Astrocyte (in vitro differentiated cells and primary cell): Measurements from ENCODE around the gene ACSM3.

Experiments
- EZH2 ChIP-seq: IDR thresholded peaks from 2 replicates; pipeline ENCODE4 v1.6.1; 2012; ENCODE audit warnings: mild to moderate bottlenecking, low read length, inconsistent platforms; ENCODE audit not compliant: insufficient read depth
- TF ChIP-seq, protein P1 (sequence below): IDR thresholded peaks from 2 replicates; pipeline ENCODE4 v1.5.1; 2011; ENCODE audit warnings: low read depth, mild to moderate bottlenecking, inconsistent platforms, low read length, moderate library complexity; ENCODE audit not compliant: insufficient read depth

DNA sequence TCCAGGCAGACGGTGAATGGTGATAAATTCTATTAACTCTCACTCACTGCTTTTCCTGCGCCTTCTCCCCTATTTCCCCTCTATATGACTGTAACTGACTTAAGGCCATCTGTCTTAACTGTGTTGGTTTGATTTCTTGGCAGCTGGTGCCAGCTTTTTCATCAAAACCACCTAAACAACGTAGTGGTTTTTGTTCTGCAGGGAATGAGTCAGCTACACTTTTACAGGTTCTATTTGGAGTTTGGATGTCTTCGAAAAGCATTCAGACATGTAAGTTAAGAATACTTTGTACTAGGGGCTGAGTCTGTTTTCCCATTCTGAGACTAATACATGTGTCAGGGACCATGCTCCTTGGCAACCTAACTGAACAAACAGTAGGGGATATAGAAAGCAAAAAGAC, 51.0 kb downstream of the ACSM3 start:
- TF ChIP-seq, protein P1, sequence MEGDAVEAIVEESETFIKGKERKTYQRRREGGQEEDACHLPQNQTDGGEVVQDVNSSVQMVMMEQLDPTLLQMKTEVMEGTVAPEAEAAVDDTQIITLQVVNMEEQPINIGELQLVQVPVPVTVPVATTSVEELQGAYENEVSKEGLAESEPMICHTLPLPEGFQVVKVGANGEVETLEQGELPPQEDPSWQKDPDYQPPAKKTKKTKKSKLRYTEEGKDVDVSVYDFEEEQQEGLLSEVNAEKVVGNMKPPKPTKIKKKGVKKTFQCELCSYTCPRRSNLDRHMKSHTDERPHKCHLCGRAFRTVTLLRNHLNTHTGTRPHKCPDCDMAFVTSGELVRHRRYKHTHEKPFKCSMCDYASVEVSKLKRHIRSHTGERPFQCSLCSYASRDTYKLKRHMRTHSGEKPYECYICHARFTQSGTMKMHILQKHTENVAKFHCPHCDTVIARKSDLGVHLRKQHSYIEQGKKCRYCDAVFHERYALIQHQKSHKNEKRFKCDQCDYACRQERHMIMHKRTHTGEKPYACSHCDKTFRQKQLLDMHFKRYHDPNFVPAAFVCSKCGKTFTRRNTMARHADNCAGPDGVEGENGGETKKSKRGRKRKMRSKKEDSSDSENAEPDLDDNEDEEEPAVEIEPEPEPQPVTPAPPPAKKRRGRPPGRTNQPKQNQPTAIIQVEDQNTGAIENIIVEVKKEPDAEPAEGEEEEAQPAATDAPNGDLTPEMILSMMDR = no peak
- TF ChIP-seq EZH2 = no peak
